Adipocyte (in vitro differentiated cells): ENCODE results near the gene ZNG1C.
"Not testable (repeated sequence)": the region's sequence is repeated elsewhere in the genome, so short reads cannot be mapped to it uniquely, and the experiment has no call there.

ENCODE experiments used
- DNase-seq: peaks from one replicate; pipeline ENCODE4 v3.0.0-alpha.2; 2015; ENCODE audit warnings: low read depth
- H3K27me3 ChIP-seq: replicated peaks from 2 replicates; pipeline ENCODE4 v1.7.0; 2013; ENCODE audit warnings: mild to moderate bottlenecking, low read length, moderate library complexity; ENCODE audit not compliant: control insufficient read depth, insufficient read depth
- H3K36me3 ChIP-seq: 2 replicates; pipeline ENCODE4 v1.7.0; 2013; ENCODE audit warnings: low read length, mild to moderate bottlenecking, moderate library complexity; ENCODE audit not compliant: control insufficient read depth, insufficient read depth, severe bottlenecking
- H3K4me1 ChIP-seq: 2 replicates; pipeline ENCODE4 v1.7.0; 2013; ENCODE audit warnings: mild to moderate bottlenecking, low read length, moderate library complexity; ENCODE audit not compliant: control insufficient read depth, insufficient read depth
- H3K4me3 ChIP-seq: 2 replicates; pipeline ENCODE4 v1.7.0; 2013; ENCODE audit warnings: mild to moderate bottlenecking, low read length, moderate library complexity
- H3K9ac ChIP-seq: 2 replicates; pipeline ENCODE4 v1.7.0; 2013; ENCODE audit warnings: mild to moderate bottlenecking, low read length, moderate library complexity
- H3K9me3 ChIP-seq: 2 replicates; pipeline ENCODE4 v1.7.0; 2013; ENCODE audit warnings: mild to moderate bottlenecking, low read length, moderate library complexity; ENCODE audit not compliant: control insufficient read depth

The ZNG1C gene

DNA sequence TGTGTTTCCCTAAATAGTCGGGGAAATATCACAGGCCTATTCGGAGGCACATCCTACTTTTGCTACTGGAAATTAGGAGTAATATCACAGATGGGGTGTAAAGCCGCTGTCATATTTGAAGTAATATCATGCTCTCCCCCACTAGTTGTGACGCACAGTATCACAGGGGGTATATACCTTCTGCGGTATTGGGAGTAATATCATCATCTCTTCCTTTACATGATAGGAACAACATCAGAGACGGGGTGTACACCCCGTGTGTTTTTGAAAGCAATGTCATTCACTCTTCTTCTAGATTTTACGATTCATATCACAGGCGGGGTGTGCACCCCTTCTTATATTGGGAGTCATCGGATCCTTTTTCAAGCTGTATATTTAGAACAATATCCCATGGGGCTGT lies 76.4 kb downstream of the ZNG1C start:
- H3K9ac ChIP-seq, DNase-seq, H3K4me1 ChIP-seq, H3K27me3 ChIP-seq, H3K9me3 ChIP-seq, H3K4me3 ChIP-seq, H3K36me3 ChIP-seq: not testable (repeated sequence)

DNA sequence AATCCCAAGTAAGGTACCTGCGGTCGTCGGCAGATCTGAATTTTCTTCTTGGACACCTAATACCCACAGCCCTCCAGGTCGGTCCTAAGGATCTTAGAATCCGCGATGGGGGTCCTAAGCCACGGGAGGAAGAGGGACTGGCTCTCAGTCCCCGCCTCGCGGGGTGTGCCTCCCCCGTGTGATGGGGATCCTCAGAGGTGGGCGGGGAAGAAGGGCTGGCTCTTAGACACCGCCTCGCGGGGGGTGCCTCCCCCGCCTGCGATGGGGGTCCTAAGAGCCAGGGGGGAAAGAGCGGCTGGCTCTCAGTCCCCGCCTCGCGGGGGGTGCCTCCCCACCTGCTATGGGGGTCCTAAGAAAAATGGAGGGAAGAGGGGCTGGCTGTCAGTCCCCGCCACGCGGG lies 82.0 kb downstream of the ZNG1C start:
- not testable (repeated sequence) for H3K4me1 ChIP-seq, H3K36me3 ChIP-seq, H3K9me3 ChIP-seq, H3K27me3 ChIP-seq, H3K4me3 ChIP-seq, H3K9ac ChIP-seq, DNase-seq

DNA sequence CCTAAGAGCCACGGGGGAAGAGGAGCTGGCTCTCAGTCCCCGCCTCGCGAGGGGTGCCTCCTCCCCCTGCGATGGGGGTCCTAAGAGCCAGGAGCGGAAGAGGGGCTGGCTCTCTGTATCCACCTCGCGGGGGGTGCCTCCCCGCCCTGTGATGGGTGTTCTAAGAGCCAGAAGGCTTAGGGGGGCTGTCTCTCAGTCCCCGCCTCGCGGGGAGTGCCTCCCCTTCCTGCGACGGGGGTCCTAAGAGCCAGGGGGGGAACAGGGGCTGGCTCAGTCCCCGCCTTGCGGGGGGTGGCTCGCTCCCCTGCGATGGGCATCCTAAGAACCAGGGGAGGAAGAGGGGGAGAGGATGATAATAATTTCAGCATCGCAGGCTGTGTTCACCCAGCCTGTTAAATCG lies 82.7 kb downstream of the ZNG1C start:
- H3K4me3 ChIP-seq, H3K36me3 ChIP-seq, H3K9ac ChIP-seq, H3K27me3 ChIP-seq, H3K4me1 ChIP-seq, DNase-seq, H3K9me3 ChIP-seq: not testable (repeated sequence)

DNA sequence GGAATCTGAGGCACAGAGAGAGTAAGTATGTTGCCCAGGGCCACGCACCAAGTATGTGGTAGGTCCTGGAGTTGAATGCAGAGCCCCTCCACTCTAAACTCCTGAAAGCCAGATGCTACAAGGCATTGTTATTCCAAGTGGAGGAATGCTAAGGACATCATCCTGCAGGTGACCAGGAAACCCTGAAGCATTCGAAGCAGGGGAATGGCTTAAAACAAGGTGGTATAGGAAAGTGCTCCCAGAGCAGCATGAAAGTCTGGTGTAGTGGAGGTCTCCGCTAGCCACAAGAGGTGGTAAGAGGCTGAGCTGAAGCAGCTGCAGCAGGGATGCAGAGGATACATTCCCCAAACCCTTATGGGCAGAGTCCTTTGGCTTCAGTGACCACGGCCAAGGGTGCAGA lies 87.3 kb downstream of the ZNG1C start:
- H3K36me3 ChIP-seq, H3K9me3 ChIP-seq, H3K4me3 ChIP-seq, DNase-seq, H3K9ac ChIP-seq, H3K4me1 ChIP-seq, H3K27me3 ChIP-seq: not testable (repeated sequence)

DNA sequence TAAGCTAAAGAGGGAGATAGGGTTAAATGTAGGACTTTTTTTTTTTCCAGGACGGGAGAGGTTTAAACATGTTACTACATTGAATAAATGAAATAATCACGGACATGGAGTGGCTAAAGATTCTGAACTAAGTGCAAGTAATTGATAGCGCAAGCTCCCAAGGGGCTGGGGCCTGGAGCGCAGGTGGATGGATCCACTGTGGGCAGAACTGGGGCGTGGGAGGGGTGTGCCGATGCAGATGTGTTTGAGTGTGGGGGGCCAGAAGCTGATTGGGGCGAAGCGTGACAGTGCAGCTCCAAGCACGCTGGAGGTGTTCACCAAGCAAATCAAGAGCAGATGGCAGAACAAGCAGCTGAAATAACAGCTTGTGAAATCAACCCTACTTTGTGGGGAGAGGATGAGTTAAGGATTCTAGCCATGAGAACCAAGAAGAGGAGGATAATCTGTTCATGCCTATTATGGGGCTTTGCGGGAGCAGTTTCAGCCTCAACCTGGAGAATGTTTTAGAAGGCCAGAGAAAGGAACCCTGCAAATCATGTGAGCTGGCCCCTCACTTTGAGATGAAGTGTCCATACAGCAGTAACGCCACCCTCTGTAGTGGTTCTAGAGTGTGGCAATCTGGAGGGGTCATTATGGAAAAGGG lies 88.9 kb downstream of the ZNG1C start:
- not testable (repeated sequence) for DNase-seq, H3K9me3 ChIP-seq, H3K9ac ChIP-seq, H3K4me3 ChIP-seq, H3K36me3 ChIP-seq, H3K27me3 ChIP-seq, H3K4me1 ChIP-seq

DNA sequence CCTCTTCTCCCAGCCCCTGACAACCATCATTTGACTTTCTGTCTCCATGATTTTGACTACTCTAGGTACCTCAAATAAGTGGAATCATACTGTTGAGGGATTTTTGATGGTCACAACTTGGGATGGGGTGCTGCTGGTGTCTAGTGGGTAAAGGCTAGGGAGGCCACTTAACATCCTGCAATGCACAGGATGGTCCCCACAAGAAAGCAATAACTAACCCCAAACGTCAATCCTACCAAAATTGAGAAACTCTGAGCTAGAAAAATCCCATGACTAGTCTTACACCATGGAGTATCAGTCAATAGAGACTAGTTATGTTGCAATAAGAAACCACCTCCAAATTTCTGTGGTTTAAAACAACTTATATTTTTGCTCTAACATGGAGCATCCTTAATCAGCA lies 90.3 kb downstream of the ZNG1C start:
- not testable (repeated sequence) for H3K4me3 ChIP-seq, DNase-seq, H3K4me1 ChIP-seq, H3K36me3 ChIP-seq, H3K9ac ChIP-seq, H3K27me3 ChIP-seq, H3K9me3 ChIP-seq

DNA sequence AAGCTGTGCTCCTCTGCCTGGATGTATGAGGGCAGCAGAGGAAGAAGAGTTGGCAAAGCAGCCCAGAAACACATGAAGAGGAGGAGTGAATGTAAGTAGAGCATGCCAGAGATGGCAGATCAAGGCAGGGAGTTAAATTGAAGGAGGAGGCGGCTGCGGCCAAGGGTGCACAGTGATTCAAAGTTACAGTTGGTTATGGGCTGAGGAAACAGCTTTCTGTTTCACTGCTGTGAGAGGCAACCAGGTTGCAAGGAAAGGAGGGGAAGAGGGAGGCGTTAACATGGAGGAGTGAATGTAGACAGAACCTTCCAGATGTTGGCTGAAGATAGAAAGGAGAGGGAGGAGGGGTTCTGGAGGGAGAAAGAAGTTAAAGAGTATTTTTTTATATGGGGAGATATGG lies 94.2 kb downstream of the ZNG1C start:
- not testable (repeated sequence) for DNase-seq, H3K4me3 ChIP-seq, H3K36me3 ChIP-seq, H3K27me3 ChIP-seq, H3K9ac ChIP-seq, H3K9me3 ChIP-seq, H3K4me1 ChIP-seq

DNA sequence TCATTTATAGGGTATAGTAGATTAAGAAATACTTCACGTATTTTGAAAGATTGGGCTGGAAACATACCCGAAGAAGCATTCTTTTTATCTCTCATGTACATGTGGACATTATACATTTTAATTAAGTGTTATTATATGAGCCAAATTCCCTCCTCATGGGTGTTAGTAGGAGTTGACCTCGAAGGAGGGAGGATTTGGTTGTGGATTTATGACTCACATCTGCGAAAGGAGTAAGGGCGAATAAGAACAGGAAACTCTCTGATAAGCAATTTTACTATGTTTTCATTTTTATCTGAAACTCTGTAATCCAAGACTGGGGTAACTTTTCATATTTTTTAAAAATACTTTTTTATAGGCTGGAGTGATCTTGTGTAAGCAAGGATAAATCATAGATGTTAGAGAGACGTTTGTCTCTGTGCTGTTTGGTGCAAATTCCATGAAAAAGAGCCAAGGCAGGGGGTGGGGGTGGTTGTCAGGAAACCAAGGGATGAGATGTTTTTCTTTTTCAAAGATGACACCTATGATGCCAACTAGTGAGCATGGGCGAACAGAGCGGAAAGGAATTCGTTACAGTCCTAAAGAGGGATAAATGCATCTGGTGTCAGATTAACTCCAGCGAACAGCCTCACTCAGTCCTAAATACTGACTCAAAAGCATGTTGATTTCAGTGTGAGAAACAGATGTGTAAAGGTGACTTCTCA lies 95.0 kb downstream of the ZNG1C start:
- H3K27me3 ChIP-seq, H3K4me3 ChIP-seq, DNase-seq, H3K9ac ChIP-seq, H3K36me3 ChIP-seq, H3K4me1 ChIP-seq, H3K9me3 ChIP-seq: not testable (repeated sequence)

DNA sequence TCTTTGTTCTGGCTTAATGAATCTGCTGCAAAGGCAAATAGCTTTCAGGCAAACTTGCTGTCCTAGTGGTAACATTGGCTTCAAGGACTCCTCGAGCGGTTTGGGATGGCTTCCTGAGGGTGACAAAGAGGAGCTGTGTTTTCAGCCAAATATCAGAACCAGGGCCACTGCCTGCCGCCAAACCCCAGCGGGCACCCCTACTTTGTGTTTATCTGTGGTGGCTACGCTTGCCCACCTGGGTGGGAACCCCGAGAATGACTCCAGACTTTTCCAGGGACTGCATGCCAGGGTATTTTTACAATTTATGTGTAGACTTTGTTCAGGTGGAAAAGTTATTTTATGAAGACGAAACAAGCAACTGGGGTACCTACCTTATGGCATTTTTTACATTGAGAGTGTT lies 96.2 kb downstream of the ZNG1C start:
- H3K36me3 ChIP-seq, H3K9me3 ChIP-seq, H3K4me1 ChIP-seq, H3K4me3 ChIP-seq, H3K9ac ChIP-seq, H3K27me3 ChIP-seq, DNase-seq: not testable (repeated sequence)

DNA sequence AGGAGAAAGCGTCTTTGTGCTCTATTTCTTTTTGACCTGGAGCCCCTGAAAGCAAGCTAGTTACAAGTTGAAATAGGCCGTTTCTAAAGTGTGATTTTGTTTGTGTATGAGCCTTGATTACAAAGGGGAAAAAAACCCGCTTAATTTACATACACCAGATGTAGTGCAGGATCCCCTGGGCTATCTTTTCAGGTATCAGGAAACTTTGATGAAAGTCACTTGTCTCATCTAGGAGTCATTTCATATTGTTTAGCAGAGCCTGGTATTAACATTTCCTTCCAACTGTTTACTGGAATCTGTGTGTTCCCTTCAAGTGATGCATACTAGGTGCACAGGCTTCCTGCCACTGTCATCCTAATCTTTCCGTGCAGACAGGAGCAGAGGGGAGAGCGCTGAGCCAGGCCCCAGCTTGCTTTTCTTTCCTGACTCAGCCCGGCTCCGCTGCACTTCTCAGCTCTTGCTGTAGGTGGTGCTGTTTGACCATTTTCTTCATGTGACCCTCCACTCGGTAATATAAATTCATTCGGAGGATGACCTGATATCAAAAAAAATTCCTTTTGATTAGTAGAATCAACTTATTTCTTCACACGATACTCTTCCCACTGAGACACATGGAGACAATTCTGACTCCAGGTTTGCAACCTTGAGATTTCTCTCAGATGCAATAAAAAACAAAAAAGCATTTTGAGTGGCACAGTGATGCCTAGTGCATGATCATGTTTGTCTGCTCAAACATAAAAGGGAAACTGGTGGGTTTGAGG lies 100.7 kb downstream of the ZNG1C start:
- H3K36me3 ChIP-seq, H3K9me3 ChIP-seq, H3K27me3 ChIP-seq, H3K4me1 ChIP-seq, H3K4me3 ChIP-seq, DNase-seq, H3K9ac ChIP-seq: not testable (repeated sequence)

DNA sequence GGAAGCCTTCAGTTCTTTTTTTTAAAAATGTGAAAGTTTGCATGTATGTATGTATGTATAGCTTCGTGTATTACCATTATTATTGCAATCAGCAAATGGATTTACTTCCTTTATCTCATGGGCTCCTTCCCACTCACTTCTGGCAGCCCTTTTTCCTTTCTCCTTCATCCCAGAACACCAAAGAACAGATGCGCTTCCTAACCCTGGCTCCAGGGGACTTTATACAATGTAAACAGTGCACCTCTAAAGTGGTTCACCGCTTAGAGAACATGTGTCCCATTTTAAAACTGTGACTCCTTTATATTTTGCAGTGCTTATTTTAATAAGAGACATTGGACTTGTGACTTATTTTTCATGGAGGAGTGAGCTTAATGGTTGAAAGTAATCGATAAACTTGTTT lies 101.5 kb downstream of the ZNG1C start:
- not testable (repeated sequence) for H3K9ac ChIP-seq

More for the DNA sequence above, 101.5 kb downstream of the ZNG1C start:
- not testable (repeated sequence) for H3K36me3 ChIP-seq, H3K9me3 ChIP-seq, H3K4me1 ChIP-seq, H3K4me3 ChIP-seq, H3K27me3 ChIP-seq, DNase-seq
